SK-N-SH treated with all-trans-retinoic acid at 6 μM for 48 hours (cell line): ENCODE results near the gene ZNF552.
"Not testable (repeated sequence)": the region's sequence is repeated elsewhere in the genome, so short reads cannot be mapped to it uniquely, and the experiment has no call there.

Experiments used
- ATAC-seq: fragments of 200-7000 bp; cut with Tn5 transposase; 3 replicates; pipeline ENCODE4 v1.9.1; 2020; ENCODE audit warnings: mild to moderate bottlenecking, moderate library complexity
- BACH2 ChIP-seq: fragments of 250-450 bp; sonication (Bioruptor Pico); IDR thresholded peaks from 2 replicates; pipeline ENCODE4 v1.9.0; 2021; ENCODE audit warnings: mild to moderate bottlenecking, borderline replicate concordance
- CSDC2 ChIP-seq: fragments of 250-450 bp; sonication (Bioruptor Pico); IDR thresholded peaks from 2 replicates; pipeline ENCODE4 v1.5.0; 2020; ENCODE audit warnings: mild to moderate bottlenecking, moderate library complexity
- CSRNP3 ChIP-seq: fragments of 250-450 bp; sonication (Bioruptor Pico); IDR thresholded peaks from 2 replicates; pipeline ENCODE4 v1.5.1; 2021; ENCODE audit warnings: mild to moderate bottlenecking, moderate library complexity
- ESRRG ChIP-seq: fragments of 250-450 bp; sonication (Bioruptor Pico); IDR thresholded peaks from 2 replicates; pipeline ENCODE4 v1.6.1; 2021; ENCODE audit warnings: mild to moderate bottlenecking
- GLIS3 ChIP-seq: fragments of 250-450 bp; sonication (Bioruptor Pico); IDR thresholded peaks from 2 replicates; pipeline ENCODE4 v1.5.0; 2020; ENCODE audit warnings: mild to moderate bottlenecking, moderate library complexity
- ISL1 ChIP-seq: fragments of 250-450 bp; sonication (Bioruptor Pico); IDR thresholded peaks from 2 replicates; pipeline ENCODE4 v2.1.2; 2022; ENCODE audit warnings: mild to moderate bottlenecking, moderate library complexity
- OSR1 ChIP-seq: fragments of 250-450 bp; sonication (Bioruptor Pico); IDR thresholded peaks from 2 replicates; pipeline ENCODE4 v1.8.0; 2022; ENCODE audit warnings: moderate library complexity, mild to moderate bottlenecking, inconsistent platforms
- PATZ1 ChIP-seq: fragments of 250-450 bp; sonication (Bioruptor Pico); IDR thresholded peaks from 2 replicates; pipeline ENCODE4 v1.8.0; 2020; ENCODE audit warnings: mild to moderate bottlenecking, moderate library complexity, borderline replicate concordance
- RARB ChIP-seq: fragments of 250-450 bp; sonication (Bioruptor Pico); IDR thresholded peaks from 2 replicates; pipeline ENCODE4 v1.8.0; 2021; ENCODE audit warnings: mild to moderate bottlenecking, moderate library complexity
- SNAI2 ChIP-seq: fragments of 250-450 bp; sonication (Bioruptor Pico); IDR thresholded peaks from 2 replicates; pipeline ENCODE4 v1.5.0; 2020; ENCODE audit warnings: mild to moderate bottlenecking, moderate library complexity
- TCF4 ChIP-seq: fragments of 250-450 bp; sonication (Bioruptor Pico); IDR thresholded peaks from 2 replicates; pipeline ENCODE4 v1.8.0; 2021; ENCODE audit warnings: mild to moderate bottlenecking, moderate library complexity, borderline replicate concordance
- TOX ChIP-seq: fragments of 250-450 bp; sonication (Bioruptor Pico); IDR thresholded peaks from 2 replicates; pipeline ENCODE4 v1.8.0; 2021; ENCODE audit warnings: mild to moderate bottlenecking, moderate library complexity, borderline replicate concordance
- TSHZ2 ChIP-seq: fragments of 250-450 bp; sonication (Bioruptor Pico); IDR thresholded peaks from 2 replicates; pipeline ENCODE4 v1.5.0; 2020; ENCODE audit warnings: mild to moderate bottlenecking, moderate library complexity
- ZNF565 ChIP-seq: fragments of 450-650 bp; formaldehyde crosslinking; conservative IDR thresholded peaks from 2 replicates; pipeline ENCODE4 v1.5.0; 2020; ENCODE audit warnings: low read depth, mild to moderate bottlenecking, moderate library complexity
- ZNF70 ChIP-seq: fragments of 450-650 bp; formaldehyde crosslinking; IDR thresholded peaks from 2 replicates; pipeline ENCODE4 v1.5.0; 2020; ENCODE audit warnings: mild to moderate bottlenecking, moderate library complexity
- TF ChIP-seq, protein P1 (sequence below): fragments of 250-450 bp; sonication (Bioruptor Pico); IDR thresholded peaks from 2 replicates; pipeline ENCODE4 v1.8.0; 2021; ENCODE audit warnings: low read depth, mild to moderate bottlenecking, moderate library complexity, borderline replicate concordance
- TF ChIP-seq, protein P2 (sequence below): fragments of 250-450 bp; sonication (Bioruptor Pico); IDR thresholded peaks from 2 replicates; pipeline ENCODE4 v1.5.1; 2020; ENCODE audit warnings: low read depth, mild to moderate bottlenecking, moderate library complexity

The ZNF552 gene

DNA sequence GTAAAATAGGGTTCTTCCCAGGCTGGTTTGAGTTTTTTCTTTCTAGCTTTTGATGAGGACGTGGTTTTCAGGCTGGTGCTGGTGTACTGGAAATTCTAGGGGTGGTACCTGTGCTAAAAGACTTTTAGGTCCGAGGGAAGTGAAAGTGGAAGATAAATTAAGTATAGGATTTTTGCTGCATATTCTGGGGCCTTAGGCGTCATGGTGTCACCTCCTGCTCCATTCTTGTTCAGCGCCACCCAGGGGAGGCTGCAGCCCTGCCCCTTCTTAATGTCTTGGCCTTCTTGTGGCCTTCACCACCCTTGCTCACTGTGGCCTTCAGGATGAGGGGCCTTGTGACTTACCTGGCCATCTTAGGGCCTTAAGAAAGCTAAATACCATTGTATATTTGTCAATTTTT is 12.4 kb downstream of the ZNF552 start (continued):
- no peak for TF ChIP-seq PATZ1 (CRISPR knock-in tag)
- no peak for TF ChIP-seq CSRNP3 (CRISPR knock-in tag)
- no peak for TF ChIP-seq ZNF565 (CRISPR knock-in tag)
- TF ChIP-seq SNAI2 (CRISPR knock-in tag) = no peak
- TF ChIP-seq ISL1 (CRISPR knock-in tag) = no peak
- TF ChIP-seq OSR1 (CRISPR knock-in tag) = no peak
- no peak for TF ChIP-seq TOX (CRISPR knock-in tag)

DNA sequence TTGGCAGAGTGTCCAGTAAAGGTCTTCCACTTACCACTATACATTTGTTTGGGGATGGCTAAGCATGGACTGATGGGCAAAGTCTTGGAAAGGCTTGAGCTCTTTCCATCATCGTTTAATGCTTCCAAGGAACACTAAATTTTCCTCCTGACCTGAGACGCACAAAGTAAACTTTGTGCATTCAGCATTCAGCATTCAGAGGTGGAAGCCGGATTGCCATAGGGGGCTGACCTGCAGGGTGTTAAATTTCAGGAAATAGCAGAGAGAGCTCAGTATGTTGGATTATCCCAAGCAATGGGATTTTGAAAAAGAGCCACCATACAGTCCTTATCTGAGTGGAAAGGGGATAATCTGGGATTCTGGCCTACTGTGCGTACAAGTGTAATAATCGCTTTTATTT is 14.0 kb downstream of the ZNF552 start:
- no peak for ATAC-seq
- TF ChIP-seq, protein P1, sequence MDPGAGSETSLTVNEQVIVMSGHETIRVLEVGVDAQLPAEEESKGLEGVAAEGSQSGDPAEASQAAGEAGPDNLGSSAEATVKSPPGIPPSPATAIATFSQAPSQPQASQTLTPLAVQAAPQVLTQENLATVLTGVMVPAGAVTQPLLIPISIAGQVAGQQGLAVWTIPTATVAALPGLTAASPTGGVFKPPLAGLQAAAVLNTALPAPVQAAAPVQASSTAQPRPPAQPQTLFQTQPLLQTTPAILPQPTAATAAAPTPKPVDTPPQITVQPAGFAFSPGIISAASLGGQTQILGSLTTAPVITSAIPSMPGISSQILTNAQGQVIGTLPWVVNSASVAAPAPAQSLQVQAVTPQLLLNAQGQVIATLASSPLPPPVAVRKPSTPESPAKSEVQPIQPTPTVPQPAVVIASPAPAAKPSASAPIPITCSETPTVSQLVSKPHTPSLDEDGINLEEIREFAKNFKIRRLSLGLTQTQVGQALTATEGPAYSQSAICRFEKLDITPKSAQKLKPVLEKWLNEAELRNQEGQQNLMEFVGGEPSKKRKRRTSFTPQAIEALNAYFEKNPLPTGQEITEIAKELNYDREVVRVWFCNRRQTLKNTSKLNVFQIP = no peak
- TF ChIP-seq, protein P2, sequence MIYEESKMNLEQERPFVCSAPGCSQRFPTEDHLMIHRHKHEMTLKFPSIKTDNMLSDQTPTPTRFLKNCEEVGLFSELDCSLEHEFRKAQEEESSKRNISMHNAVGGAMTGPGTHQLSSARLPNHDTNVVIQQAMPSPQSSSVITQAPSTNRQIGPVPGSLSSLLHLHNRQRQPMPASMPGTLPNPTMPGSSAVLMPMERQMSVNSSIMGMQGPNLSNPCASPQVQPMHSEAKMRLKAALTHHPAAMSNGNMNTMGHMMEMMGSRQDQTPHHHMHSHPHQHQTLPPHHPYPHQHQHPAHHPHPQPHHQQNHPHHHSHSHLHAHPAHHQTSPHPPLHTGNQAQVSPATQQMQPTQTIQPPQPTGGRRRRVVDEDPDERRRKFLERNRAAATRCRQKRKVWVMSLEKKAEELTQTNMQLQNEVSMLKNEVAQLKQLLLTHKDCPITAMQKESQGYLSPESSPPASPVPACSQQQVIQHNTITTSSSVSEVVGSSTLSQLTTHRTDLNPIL (CRISPR knock-in tag) = no peak
- TF ChIP-seq ZNF565 (CRISPR knock-in tag) (no peak), TCF4 (no peak), ISL1 (CRISPR knock-in tag) (no peak), PATZ1 (CRISPR knock-in tag) (no peak), ZNF70 (CRISPR knock-in tag) (no peak), RARB (CRISPR knock-in tag) (no peak), BACH2 (CRISPR knock-in tag) (no peak), CSDC2 (no peak), TSHZ2 (CRISPR knock-in tag) (no peak), GLIS3 (CRISPR knock-in tag) (no peak), OSR1 (CRISPR knock-in tag) (no peak), SNAI2 (CRISPR knock-in tag) (no peak), ESRRG (no peak)

- not testable (repeated sequence) for ATAC-seq
Measured at GRCh38 chr19:57796580-57796979, 18.1 kb downstream of the ZNF552 start.

GRCh38 chr19:57789288-57789687 is 25.4 kb downstream of the ZNF552 start:
- no peak for TF ChIP-seq TOX (CRISPR knock-in tag)
- no peak for ATAC-seq
